HG02885 (cell line): ENCODE measurements around the gene ZNF536.

Experiments used
- ATAC-seq: cut with Tn5 transposase; IDR thresholded peaks from one replicate; pipeline ENCODE4 v1.9.1; 2021; ENCODE audit warnings: mild to moderate bottlenecking; ENCODE audit not compliant: unreplicated experiment, poor library complexity

ZNF536 gene

GRCh38 chr19:30371960-30372824, at the start of gene ZNF536:
TSS of gene ZNF536 (plus strand) at chr19:30372384. CDS start at chr19:30443563, 71,179 bp downstream.
- no peak for ATAC-seq

GRCh38 chr19:30322641-30323320, 49.4 kb upstream of the ZNF536 start:
- ATAC-seq = no peak

- ATAC-seq = no peak
These were observed 48.3 kb upstream of the ZNF536 start for GRCh38 chr19:30323904-30324303.

DNA sequence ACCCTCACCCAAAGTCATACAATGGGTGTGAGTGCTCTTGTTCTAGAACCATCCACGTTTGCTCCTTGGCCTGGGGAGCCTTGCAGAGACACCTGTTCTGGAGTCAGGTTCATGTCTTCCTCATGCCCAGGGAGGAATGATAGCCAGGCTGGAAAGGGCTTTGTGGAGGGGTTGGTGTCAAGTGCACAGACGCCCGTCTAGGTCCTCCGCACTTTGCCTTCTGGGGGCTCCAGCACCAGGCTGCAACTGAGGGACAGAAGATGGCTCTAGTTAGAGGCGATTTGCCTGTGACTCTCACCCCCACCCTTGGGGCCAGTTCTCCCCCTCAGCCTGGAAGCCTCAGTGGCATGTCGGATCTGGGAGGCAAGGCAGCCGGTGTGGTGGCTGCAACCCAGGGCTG, 47.2 kb upstream of the ZNF536 start:
- no peak for ATAC-seq

DNA sequence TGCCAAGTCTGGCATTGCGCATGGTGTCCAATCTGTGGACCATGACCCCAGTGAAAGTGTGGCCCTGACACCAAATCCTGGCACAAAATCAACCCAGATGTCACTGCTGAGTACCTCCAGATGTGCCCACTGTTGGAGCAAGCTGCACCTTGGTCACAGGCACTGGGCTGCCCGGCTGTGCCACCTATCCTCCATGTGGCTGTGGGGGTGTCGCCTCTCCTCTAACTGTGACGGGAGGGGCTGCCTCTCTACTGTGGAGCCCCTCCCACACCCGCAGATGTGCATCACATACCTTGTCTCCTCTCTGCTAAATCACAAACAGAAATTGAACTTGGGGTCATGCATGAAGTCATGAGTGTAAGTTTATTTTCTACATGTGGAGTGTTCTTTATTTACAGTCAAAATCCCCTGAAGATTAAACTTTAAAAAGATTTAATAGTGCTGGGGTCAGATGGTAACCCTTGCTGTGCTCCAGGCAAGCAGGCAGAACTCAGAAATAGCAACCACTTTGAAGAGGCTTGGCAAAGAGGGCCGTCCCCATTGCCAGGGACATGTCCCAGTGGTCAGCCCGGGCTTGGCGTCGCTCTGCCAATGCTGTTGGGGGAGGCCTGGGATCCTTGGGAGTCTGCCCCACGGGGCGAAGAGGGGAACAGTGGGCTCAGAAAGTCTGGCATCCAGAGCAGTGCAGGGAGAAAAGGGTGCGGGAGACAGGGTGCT, 46.4 kb upstream of the ZNF536 start:
- no peak for ATAC-seq

DNA sequence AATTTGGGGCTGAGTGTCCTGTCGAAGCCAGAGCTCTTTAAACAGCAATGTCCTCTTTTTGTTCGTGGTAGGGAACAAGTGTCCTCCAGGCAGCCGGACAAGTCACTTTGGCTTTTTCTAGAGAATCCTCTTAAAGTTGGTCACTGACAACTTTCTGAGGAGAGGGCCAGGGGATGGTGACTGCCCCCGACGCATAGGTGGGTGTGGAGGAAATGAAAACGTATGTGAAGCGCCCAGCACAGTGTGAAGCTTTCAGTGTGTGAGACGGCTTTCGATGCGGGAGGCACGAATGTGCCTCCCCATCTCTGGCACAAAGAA, 45.8 kb upstream of the ZNF536 start:
- ATAC-seq = no peak

DNA sequence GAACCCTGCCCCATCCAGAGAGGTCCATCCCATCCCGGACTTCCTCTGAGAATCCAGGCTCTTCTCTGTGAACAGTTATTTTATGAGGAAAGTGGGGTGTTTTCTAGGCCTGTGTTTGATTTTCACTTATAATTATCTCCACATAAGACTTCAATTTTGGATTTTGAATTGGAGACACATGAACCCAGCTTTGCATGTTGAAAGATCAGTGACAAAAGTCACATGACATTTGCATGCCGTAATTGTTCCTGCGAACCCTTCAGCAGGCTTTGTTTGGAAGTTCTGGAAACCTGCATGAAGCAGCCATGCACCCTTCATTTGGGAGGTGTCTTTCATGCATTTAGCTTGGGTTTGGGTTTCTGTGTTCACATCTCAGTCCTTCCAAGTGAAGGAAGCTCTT, 44.9 kb upstream of the ZNF536 start:
- no peak for ATAC-seq

- no peak for ATAC-seq
These were observed 44.1 kb upstream of the ZNF536 start for GRCh38 chr19:30328096-30328495.

GRCh38 chr19:30330266-30330665, 41.9 kb upstream of the ZNF536 start:
- ATAC-seq = no peak

GRCh38 chr19:30332445-30333234, 39.5 kb upstream of the ZNF536 start:
- no peak for ATAC-seq

DNA sequence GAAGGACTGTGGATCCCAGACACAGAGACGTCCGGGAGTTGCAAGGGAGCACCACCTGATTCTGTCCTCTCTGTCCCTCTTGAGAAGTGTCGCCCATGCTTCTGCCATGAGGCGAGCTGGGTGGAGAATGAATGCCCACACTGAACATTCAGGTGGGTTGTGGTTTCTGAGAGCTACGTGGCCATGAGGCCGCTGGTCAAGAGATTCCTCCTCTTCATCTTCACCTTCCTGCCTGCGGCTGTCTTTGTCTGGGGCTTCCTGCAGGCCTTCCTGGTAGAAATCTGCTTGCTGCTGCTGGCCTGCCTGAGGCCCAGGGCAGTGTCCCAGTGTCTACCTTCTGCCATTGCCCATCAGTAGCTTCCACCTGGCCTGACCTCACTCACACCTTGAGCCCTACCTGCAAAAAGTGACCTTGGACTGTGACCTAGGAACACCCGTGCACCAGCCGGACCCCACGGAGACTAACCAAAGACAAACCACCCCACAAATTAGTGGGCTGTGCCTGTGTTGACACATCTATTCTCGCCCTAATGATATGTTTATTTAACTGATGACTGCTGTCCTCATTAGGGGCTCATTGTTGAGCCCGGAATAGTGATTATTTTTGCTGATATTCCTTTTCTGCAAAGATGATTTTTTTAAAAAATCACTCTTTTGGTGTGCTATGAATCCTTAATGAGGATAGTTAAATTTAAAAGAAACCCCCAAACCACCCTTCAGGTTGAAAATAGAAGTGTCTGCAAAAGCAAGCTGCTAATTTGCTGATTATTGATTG, 38.7 kb upstream of the ZNF536 start:
- no peak for ATAC-seq

DNA sequence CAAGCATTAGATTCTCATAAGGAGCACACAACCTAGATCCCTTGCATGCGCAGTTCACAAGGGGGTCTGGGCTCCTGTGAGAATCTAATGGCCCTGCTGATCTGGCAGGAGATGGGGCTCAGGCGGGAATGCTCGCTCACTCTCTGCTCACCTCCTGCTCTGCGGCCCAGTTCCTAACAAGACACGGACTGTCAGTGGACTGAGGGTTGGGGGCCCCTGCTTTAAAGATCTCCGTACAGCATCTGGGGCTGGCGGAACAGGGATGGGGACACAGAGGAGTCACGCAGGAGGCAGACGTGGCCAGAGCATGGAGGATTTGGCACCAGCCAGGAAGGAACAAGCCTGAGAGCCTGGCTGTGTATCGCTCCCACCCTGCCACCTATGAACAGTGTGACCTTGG, 37.3 kb upstream of the ZNF536 start:
- no peak for ATAC-seq

- ATAC-seq = no peak
These were observed 36.8 kb upstream of the ZNF536 start for GRCh38 chr19:30335306-30335886.

DNA sequence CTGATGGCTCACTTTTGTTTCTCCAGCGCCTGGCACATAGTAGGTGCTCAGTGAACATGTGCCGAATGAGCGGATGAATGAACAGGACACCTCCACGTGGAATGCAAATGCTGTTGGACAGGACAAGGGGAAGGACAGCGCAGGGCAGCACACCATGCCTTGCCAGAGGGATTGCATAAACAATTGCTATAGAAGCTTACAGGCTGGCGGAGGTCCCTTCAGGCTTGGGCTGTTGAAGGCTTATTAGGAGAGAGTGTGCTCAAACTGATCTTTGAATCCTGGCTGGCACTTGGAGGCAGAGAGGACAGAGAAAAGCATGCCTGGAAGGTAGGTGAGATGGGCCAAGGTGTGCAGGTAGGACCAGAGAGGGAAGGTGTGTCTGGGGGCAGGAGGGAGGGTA, 35.9 kb upstream of the ZNF536 start:
- no peak for ATAC-seq

DNA sequence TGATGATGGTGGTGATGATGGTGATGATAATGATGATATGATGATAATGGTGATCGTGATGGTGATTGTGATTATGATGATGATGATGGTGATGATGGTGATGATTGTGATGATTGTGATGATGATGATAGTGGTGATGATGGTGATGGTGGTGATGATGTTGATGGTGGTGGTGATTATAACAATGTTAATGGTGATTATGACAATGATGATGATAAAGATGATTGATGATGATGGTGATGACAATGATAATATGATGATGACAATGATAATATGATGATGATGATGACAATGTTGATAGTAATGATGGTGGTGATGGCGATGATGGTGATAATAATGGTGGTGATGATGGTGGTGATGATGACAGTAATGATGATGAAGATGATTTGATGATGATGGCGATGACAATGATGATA, 34.1 kb upstream of the ZNF536 start:
- ATAC-seq = no peak

GRCh38 chr19:30338878-30339623, 33.1 kb upstream of the ZNF536 start:
- no peak for ATAC-seq

GRCh38 chr19:30339624-30340525, 32.3 kb upstream of the ZNF536 start:
- ATAC-seq = no peak
